ENCODE results near the gene ITGB2.

ITGB2 gene

GRCh38 chr21:44844256-44844655 is 76.4 kb downstream of the ITGB2 start:
- DNase-seq = no peak

- no peak for DNase-seq
These were observed 77.8 kb downstream of the ITGB2 start for GRCh38 chr21:44842721-44843445.

DNA sequence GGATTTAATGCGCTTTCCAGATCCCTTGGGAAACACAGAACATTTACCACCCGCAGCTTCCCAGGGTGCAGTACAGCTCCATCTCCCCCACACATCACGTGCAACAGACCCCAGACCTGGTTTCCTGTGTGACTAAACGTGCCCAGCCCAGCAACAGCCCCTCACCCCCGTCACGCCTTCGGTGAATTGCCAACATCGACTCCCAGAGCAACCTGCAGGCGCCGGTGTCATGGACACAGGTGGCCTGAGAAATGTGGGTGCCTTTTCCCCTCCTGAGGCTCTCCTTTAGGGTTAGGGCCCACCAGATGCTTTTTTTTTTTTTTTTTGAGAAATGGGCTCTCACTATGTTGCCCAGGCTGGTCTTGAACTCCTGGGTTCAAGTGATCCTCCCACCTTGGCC is 78.6 kb downstream of the ITGB2 start:
- DNase-seq = no peak

- no peak for DNase-seq
These were observed 79.9 kb downstream of the ITGB2 start for GRCh38 chr21:44840771-44841170.

DNA sequence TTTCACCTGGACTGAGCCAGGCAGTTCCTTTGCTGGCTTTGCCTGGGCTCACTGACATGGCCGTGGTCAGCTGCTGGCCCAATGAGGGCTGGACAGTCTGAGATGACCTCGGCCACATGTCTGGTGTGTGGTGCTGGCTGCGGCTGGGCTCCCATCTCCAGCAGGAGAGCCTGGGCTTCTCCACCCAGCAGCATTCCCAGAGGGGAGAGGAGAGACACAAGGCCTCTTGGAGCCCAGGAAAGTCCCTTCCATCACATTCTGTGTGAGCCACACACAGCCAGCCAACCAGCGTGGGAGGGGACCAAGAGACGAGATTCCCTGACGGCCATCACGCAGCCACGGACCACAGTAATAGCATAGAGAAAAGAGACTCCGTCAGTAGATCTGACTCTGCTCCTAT is 81.7 kb downstream of the ITGB2 start:
- DNase-seq = no peak

DNA sequence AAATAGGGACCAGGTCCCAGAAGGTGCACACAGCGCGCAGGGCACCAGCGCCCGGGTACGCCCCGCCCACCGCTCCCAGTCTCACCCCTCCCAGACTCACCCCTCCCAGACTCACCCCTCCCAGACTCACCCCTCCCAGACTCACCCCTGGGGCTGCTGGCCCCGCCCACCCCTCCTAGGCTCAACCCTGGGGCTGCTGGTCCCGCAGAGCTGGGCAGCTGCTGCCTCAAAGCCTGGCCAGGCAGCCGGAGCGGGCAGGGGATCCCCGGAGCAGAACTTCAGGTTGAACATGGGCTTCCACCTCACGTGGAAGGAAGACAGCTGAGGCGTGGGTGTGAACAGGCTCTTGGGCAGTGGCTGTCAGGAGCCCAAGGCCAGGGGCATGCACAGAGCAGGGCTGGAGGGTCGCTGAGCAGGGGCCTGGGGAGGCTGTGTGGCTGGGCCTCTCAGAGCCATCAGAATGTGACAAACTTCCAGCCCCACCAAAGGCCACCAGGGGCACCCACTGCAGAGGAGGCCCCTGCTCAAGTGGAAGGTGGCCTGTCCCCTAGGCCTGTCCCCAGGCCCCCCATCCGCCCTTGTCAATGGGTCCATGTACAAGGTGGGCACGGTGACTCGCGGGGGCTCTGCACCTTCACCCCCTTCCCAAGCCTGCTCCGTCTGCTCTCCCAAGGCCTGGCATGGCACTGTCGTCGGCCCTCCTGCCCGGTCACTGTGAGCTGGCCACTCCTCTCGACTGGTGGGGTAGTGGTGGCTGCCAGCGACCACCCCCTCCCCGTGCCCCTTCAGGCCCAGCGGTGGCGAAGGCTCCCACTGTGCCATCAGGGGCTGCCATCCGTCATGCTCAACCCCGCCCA is 82.4 kb downstream of the ITGB2 start:
- DNase-seq = no peak

- DNase-seq = no peak
These were observed 83.2 kb downstream of the ITGB2 start for GRCh38 chr21:44837537-44837936.

- no peak for DNase-seq
These were observed 83.8 kb downstream of the ITGB2 start for GRCh38 chr21:44836666-44837471.

DNA sequence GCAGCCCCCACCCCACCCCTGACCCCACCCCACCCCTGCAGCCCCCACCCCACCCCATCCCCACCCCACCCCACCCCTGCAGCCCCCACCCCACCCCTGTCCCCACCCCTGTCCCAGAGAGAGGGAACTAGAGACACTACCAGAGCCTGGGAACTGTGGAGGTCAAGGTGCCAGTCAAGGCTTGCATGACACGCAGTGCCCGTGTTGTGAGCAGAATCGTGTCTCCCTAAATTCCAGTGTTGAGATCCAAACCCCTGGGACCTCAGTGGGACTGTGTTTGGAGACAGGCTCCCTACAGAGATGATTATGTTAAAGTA is 84.4 kb downstream of the ITGB2 start:
- DNase-seq = no peak

All from COR-L47 (cell line).